ENCODE results near the gene PLA2R1.

Gene PLA2R1

GRCh38 chr2:160014227-160014626 lies 48.2 kb downstream of the PLA2R1 start:
- Histone ChIP-seq H3K18ac (ENCODE audit: low read length) (no peak overlapping the region), H3K4ac (ENCODE audit: low read length) (no peak overlapping the region), H3K27me3 (ENCODE audit: control insufficient read depth in 3 of 3, insufficient read depth in 3 of 3, low read depth in 1 of 3, low read length in 3 of 3) (peaks cover 0 to 6% (median 0%) of the 10 kb centered on the region in 3 experiments), H2BK12ac (ENCODE audit: low read length) (no peak overlapping the region), H3K4me1 (ENCODE audit: control insufficient read depth in 2 of 2, insufficient read depth in 1 of 2, low read depth in 1 of 2, low read length in 2 of 2) (no peaks in the 10 kb centered on the region), H3K36me3 (replicated peaks in 1 of 2; ENCODE audit: control insufficient read depth in 2 of 2, insufficient read depth in 2 of 2, low read length in 2 of 2) (no peaks in the 10 kb centered on the region), H3K23ac (ENCODE audit: low read depth, low read length, poor library complexity) (no peak overlapping the region), H2AK5ac (ENCODE audit: low read depth, low read length) (no peak overlapping the region), H3K4me2 (ENCODE audit: insufficient read depth, low read length, poor library complexity, severe bottlenecking) (no peak overlapping the region), H4K91ac (ENCODE audit: low read depth, low read length, poor library complexity) (no peak overlapping the region), H2BK120ac (ENCODE audit: low read depth, low read length) (no peak overlapping the region), H3K9ac (ENCODE audit: low read depth, low read length, poor library complexity) (no peak overlapping the region), H2BK5ac (ENCODE audit: low read length) (no peak overlapping the region), H3K4me3 (ENCODE audit: low read length in 2 of 2) (no peak overlapping the region), H3K79me1 (ENCODE audit: low read depth, low read length) (no peaks in the 10 kb centered on the region), H3K27ac (replicated peaks; ENCODE audit: low read length) (no peak overlapping the region), H4K8ac (ENCODE audit: low read depth, low read length) (no peak overlapping the region), H2AFZ (ENCODE audit: low read length) (no peak overlapping the region), H2BK15ac (ENCODE audit: low read length) (no peak overlapping the region), H3K14ac (ENCODE audit: low read length) (no peak overlapping the region), H3K9me3 (replicated peaks in 1 of 2; ENCODE audit: control insufficient read depth in 2 of 2, insufficient read depth in 1 of 2, low read depth in 1 of 2, low read length in 2 of 2) (no peaks in the 10 kb centered on the region)
- WGBS, 2 donors (ENCODE audit: extremely low coverage in 2 of 2, insufficient read length in 2 of 2, insufficient replicate concordance in 1 of 2), result no CpG with 5 or more reads among the region's 2 CpGs
- no peak for DNase-seq (ENCODE audit: low spot score)

GRCh38 chr2:160010361-160011145 lies 51.9 kb downstream of the PLA2R1 start:
- no peaks in the 10 kb centered on the region for H3K27me3 ChIP-seq (ENCODE audit: control insufficient read depth in 3 of 3, insufficient read depth in 3 of 3, low read depth in 1 of 3, low read length in 3 of 3)
- no peaks in the 10 kb centered on the region for H3K4me1 ChIP-seq (ENCODE audit: control insufficient read depth in 2 of 2, insufficient read depth in 1 of 2, low read depth in 1 of 2, low read length in 2 of 2)
- H3K4me3 ChIP-seq (ENCODE audit: low read length in 2 of 2), result no peak overlapping the region
- H3K36me3 ChIP-seq (replicated peaks in 1 of 2; ENCODE audit: control insufficient read depth in 2 of 2, insufficient read depth in 2 of 2, low read length in 2 of 2), result no peaks in the 10 kb centered on the region
- no peak overlapping the region for H3K9ac ChIP-seq (ENCODE audit: low read depth, low read length, poor library complexity)
- DNase-seq (ENCODE audit: low spot score), result no peak
- no peak overlapping the region for H2BK15ac ChIP-seq (ENCODE audit: low read length)
- H3K79me1 ChIP-seq (ENCODE audit: low read depth, low read length), result no peaks in the 10 kb centered on the region
- no peak overlapping the region for H2BK120ac ChIP-seq (ENCODE audit: low read depth, low read length)
- H3K4ac ChIP-seq (ENCODE audit: low read length), result no peak overlapping the region
- no peak overlapping the region for H3K14ac ChIP-seq (ENCODE audit: low read length)
- H2BK5ac ChIP-seq (ENCODE audit: low read length), result no peak overlapping the region
- no CpG with 5 or more reads among the region's 5 CpGs for WGBS, 2 donors (ENCODE audit: extremely low coverage in 2 of 2, insufficient read length in 2 of 2, insufficient replicate concordance in 1 of 2)
- H3K9me3 ChIP-seq (replicated peaks in 1 of 2; ENCODE audit: control insufficient read depth in 2 of 2, insufficient read depth in 1 of 2, low read depth in 1 of 2, low read length in 2 of 2), result no peaks in the 10 kb centered on the region
- H4K91ac ChIP-seq (ENCODE audit: low read depth, low read length, poor library complexity), result no peak overlapping the region
- H3K27ac ChIP-seq (replicated peaks; ENCODE audit: low read length), result no peak overlapping the region
- no peak overlapping the region for H2AFZ ChIP-seq (ENCODE audit: low read length)
- H3K4me2 ChIP-seq (ENCODE audit: insufficient read depth, low read length, poor library complexity, severe bottlenecking), result no peak overlapping the region
- no peak overlapping the region for H2BK12ac ChIP-seq (ENCODE audit: low read length)
- H4K8ac ChIP-seq (ENCODE audit: low read depth, low read length), result no peak overlapping the region
- no peak overlapping the region for H3K18ac ChIP-seq (ENCODE audit: low read length)
- no peak overlapping the region for H3K23ac ChIP-seq (ENCODE audit: low read depth, low read length, poor library complexity)
- H2AK5ac ChIP-seq (ENCODE audit: low read depth, low read length), result no peak overlapping the region

- Histone ChIP-seq H2BK12ac (ENCODE audit: low read length) (no peak overlapping the region), H4K8ac (ENCODE audit: low read depth, low read length) (no peak overlapping the region), H3K79me1 (ENCODE audit: low read depth, low read length) (no peaks in the 10 kb centered on the region), H3K4me2 (ENCODE audit: insufficient read depth, low read length, poor library complexity, severe bottlenecking) (no peak overlapping the region), H2BK120ac (ENCODE audit: low read depth, low read length) (no peak overlapping the region), H2AFZ (ENCODE audit: low read length) (no peak overlapping the region), H3K23ac (ENCODE audit: low read depth, low read length, poor library complexity) (no peak overlapping the region), H4K91ac (ENCODE audit: low read depth, low read length, poor library complexity) (no peak overlapping the region), H3K14ac (ENCODE audit: low read length) (no peak overlapping the region), H3K27ac (replicated peaks; ENCODE audit: low read length) (no peak overlapping the region), H3K9me3 (replicated peaks in 1 of 2; ENCODE audit: control insufficient read depth in 2 of 2, insufficient read depth in 1 of 2, low read depth in 1 of 2, low read length in 2 of 2) (no peaks in the 10 kb centered on the region), H3K4ac (ENCODE audit: low read length) (no peak overlapping the region), H3K27me3 (ENCODE audit: control insufficient read depth in 3 of 3, insufficient read depth in 3 of 3, low read depth in 1 of 3, low read length in 3 of 3) (no peaks in the 10 kb centered on the region), H2BK15ac (ENCODE audit: low read length) (no peak overlapping the region), H3K4me3 (ENCODE audit: low read length in 2 of 2) (no peak overlapping the region), H3K18ac (ENCODE audit: low read length) (no peak overlapping the region), H3K36me3 (replicated peaks in 1 of 2; ENCODE audit: control insufficient read depth in 2 of 2, insufficient read depth in 2 of 2, low read length in 2 of 2) (no peaks in the 10 kb centered on the region), H3K4me1 (ENCODE audit: control insufficient read depth in 2 of 2, insufficient read depth in 1 of 2, low read depth in 1 of 2, low read length in 2 of 2) (no peaks in the 10 kb centered on the region), H2BK5ac (ENCODE audit: low read length) (no peak overlapping the region), H2AK5ac (ENCODE audit: low read depth, low read length) (no peak overlapping the region), H3K9ac (ENCODE audit: low read depth, low read length, poor library complexity) (no peak overlapping the region)
- DNase-seq (ENCODE audit: low spot score), result no peak
- no CpG with 5 or more reads among the region's 5 CpGs for WGBS, 2 donors (ENCODE audit: extremely low coverage in 2 of 2, insufficient read length in 2 of 2, insufficient replicate concordance in 1 of 2)
These were observed 55.3 kb downstream of the PLA2R1 start for GRCh38 chr2:160007111-160007510.

GRCh38 chr2:160006475-160006874 lies 55.9 kb downstream of the PLA2R1 start:
- Histone ChIP-seq H4K8ac (ENCODE audit: low read depth, low read length) (no peak overlapping the region), H2BK5ac (ENCODE audit: low read length) (no peak overlapping the region), H3K79me1 (ENCODE audit: low read depth, low read length) (no peaks in the 10 kb centered on the region), H3K4me1 (ENCODE audit: control insufficient read depth in 2 of 2, insufficient read depth in 1 of 2, low read depth in 1 of 2, low read length in 2 of 2) (no peaks in the 10 kb centered on the region), H3K9ac (ENCODE audit: low read depth, low read length, poor library complexity) (no peak overlapping the region), H3K14ac (ENCODE audit: low read length) (no peak overlapping the region), H2AFZ (ENCODE audit: low read length) (no peak overlapping the region), H3K27ac (replicated peaks; ENCODE audit: low read length) (no peak overlapping the region), H2BK15ac (ENCODE audit: low read length) (no peak overlapping the region), H3K18ac (ENCODE audit: low read length) (no peak overlapping the region), H3K36me3 (replicated peaks in 1 of 2; ENCODE audit: control insufficient read depth in 2 of 2, insufficient read depth in 2 of 2, low read length in 2 of 2) (no peaks in the 10 kb centered on the region), H3K9me3 (replicated peaks in 1 of 2; ENCODE audit: control insufficient read depth in 2 of 2, insufficient read depth in 1 of 2, low read depth in 1 of 2, low read length in 2 of 2) (no peaks in the 10 kb centered on the region), H3K4me2 (ENCODE audit: insufficient read depth, low read length, poor library complexity, severe bottlenecking) (no peak overlapping the region), H3K27me3 (ENCODE audit: control insufficient read depth in 3 of 3, insufficient read depth in 3 of 3, low read depth in 1 of 3, low read length in 3 of 3) (no peaks in the 10 kb centered on the region), H3K23ac (ENCODE audit: low read depth, low read length, poor library complexity) (no peak overlapping the region), H3K4ac (ENCODE audit: low read length) (no peak overlapping the region), H2BK12ac (ENCODE audit: low read length) (no peak overlapping the region), H4K91ac (ENCODE audit: low read depth, low read length, poor library complexity) (no peak overlapping the region), H3K4me3 (ENCODE audit: low read length in 2 of 2) (no peak overlapping the region), H2BK120ac (ENCODE audit: low read depth, low read length) (no peak overlapping the region), H2AK5ac (ENCODE audit: low read depth, low read length) (no peak overlapping the region)
- WGBS, 2 donors (ENCODE audit: extremely low coverage in 2 of 2, insufficient read length in 2 of 2, insufficient replicate concordance in 1 of 2), result no CpG with 5 or more reads among the region's 2 CpGs
- no peak for DNase-seq (ENCODE audit: low spot score)

Data from neuronal stem cell (in vitro differentiated cells).